GM21576 (cell line): Measurements from ENCODE around the gene BCAT1.
A peak's percentile ranks its signal among the peaks of the same experiment; 100 is the strongest.

Experiments
- ATAC-seq: cut with Tn5 transposase; IDR thresholded peaks from one replicate; pipeline ENCODE4 v1.9.1; 2021; ENCODE audit warnings: mild to moderate bottlenecking, moderate library complexity; ENCODE audit not compliant: unreplicated experiment

The BCAT1 gene

GRCh38 chr12:24948757-24949722 lies at the start of gene BCAT1:
Gene BCAT1, minus strand, starts transcription at chr12:24949101. Its CDS starts 169 bp downstream, at chr12:24948932.
- peak; percentile 40 for ATAC-seq

GRCh38 chr12:24997970-24998582 lies 49.2 kb upstream of the BCAT1 start:
- ATAC-seq: peak; percentile 83

GRCh38 chr12:24997496-24997895 lies 48.6 kb upstream of the BCAT1 start:
- ATAC-seq: peak; percentile 16

- no peak for ATAC-seq
These were observed 47.9 kb upstream of the BCAT1 start for GRCh38 chr12:24996820-24997219.

GRCh38 chr12:24996102-24996797 lies 47.3 kb upstream of the BCAT1 start:
- ATAC-seq: no peak

GRCh38 chr12:24993793-24994192 lies 44.9 kb upstream of the BCAT1 start:
- no peak for ATAC-seq

GRCh38 chr12:24991209-24992049 lies 42.5 kb upstream of the BCAT1 start:
- ATAC-seq: peak; percentile 44

GRCh38 chr12:24989216-24989615 lies 40.3 kb upstream of the BCAT1 start:
- no peak for ATAC-seq

GRCh38 chr12:24982250-24982649 lies 33.3 kb upstream of the BCAT1 start:
- no peak for ATAC-seq

GRCh38 chr12:24979976-24980730 lies 31.3 kb upstream of the BCAT1 start:
- no peak for ATAC-seq

- ATAC-seq: no peak
These were observed 30.4 kb upstream of the BCAT1 start for GRCh38 chr12:24979329-24979728.

GRCh38 chr12:24977711-24978110 lies 28.8 kb upstream of the BCAT1 start:
- no peak for ATAC-seq

GRCh38 chr12:24977060-24977459 lies 28.2 kb upstream of the BCAT1 start:
- no peak for ATAC-seq

- no peak for ATAC-seq
These were observed 26.5 kb upstream of the BCAT1 start for GRCh38 chr12:24975425-24975824.

GRCh38 chr12:24974216-24974615 lies 25.3 kb upstream of the BCAT1 start:
- ATAC-seq: no peak

- no peak for ATAC-seq
These were observed 23.2 kb upstream of the BCAT1 start for GRCh38 chr12:24972078-24972477.

- ATAC-seq: no peak
These were observed 21.3 kb upstream of the BCAT1 start for GRCh38 chr12:24970177-24970576.

- no peak for ATAC-seq
These were observed 18.2 kb upstream of the BCAT1 start for GRCh38 chr12:24966951-24967564.

GRCh38 chr12:24964342-24964741 lies 15.4 kb upstream of the BCAT1 start:
- ATAC-seq: no peak
